H1 (cell line): Measurements from ENCODE around the gene SOBP. TPM values are rescaled to one million over a fixed set of nuclear protein-coding genes. Genes with fewer than 3 reads are reported as not detected.

Experiments
- CTCF ChIA-PET: fragments of 300-600 bp; sonication (Branson Sonifier 250); formaldehyde crosslinking; loops from one replicate; lab custom pipeline; 2021; ENCODE audit not compliant: partially characterized antibody; lab: Charles Lee
- POLR2A ChIA-PET: fragments of 300-600 bp; sonication (Branson Sonifier 250); formaldehyde crosslinking; loops from one replicate; lab custom pipeline; 2021; ENCODE audit warnings: inconsistent platforms; ENCODE audit not compliant: partially characterized antibody; lab: Charles Lee
- DNase-seq, 2 experiments: peaks; one replicate each; pipeline versions ENCODE4 v3.0.0 to v3.0.0-alpha.2; 2010 to 2022; ENCODE audit warnings: low spot score in 2 of 2, low read depth in 1 of 2, mixed read lengths in 1 of 2
- FAIRE-seq: peaks from 2 replicates; lab custom pipeline; 2011; peaks lifted over from hg19 to GRCh38; lab: Jason Lieb, UNC
- H2AFZ ChIP-seq: 2 replicates; pipeline ENCODE4 v1.8.1; 2012; ENCODE audit warnings: low read length, inconsistent platforms
- H2AK5ac ChIP-seq: 2 replicates; pipeline ENCODE4 v1.6.1; 2013; ENCODE audit warnings: low read depth, low read length
- H2BK120ac ChIP-seq: replicated peaks from 2 replicates; pipeline ENCODE3; 2013; ENCODE audit warnings: low read depth, low read length, inconsistent platforms
- H2BK12ac ChIP-seq: 2 replicates; pipeline ENCODE4 v1.6.1; 2013; ENCODE audit warnings: low read depth, low read length
- H2BK15ac ChIP-seq: 2 replicates; pipeline ENCODE4 v1.6.1; 2013; ENCODE audit warnings: low read length
- H2BK20ac ChIP-seq: 2 replicates; pipeline ENCODE4 v1.6.1; 2013; ENCODE audit warnings: low read length
- H2BK5ac ChIP-seq: 2 replicates; pipeline ENCODE4 v1.6.1; 2013; ENCODE audit warnings: low read depth, low read length
- H3K14ac ChIP-seq: 2 replicates; pipeline ENCODE4 v1.6.1; 2013; ENCODE audit warnings: inconsistent platforms; ENCODE audit not compliant: insufficient read length
- H3K18ac ChIP-seq: 2 replicates; pipeline ENCODE4 v1.6.1; 2013; ENCODE audit warnings: low read length; ENCODE audit errors: extremely low read depth
- H3K23ac ChIP-seq: 2 replicates; pipeline ENCODE4 v1.6.1; 2013; ENCODE audit warnings: inconsistent platforms; ENCODE audit not compliant: insufficient read length
- H3K23me2 ChIP-seq: 2 replicates; pipeline ENCODE4 v1.6.1; 2013; ENCODE audit warnings: low read depth, low read length
- H3K27ac ChIP-seq: 2 replicates; pipeline ENCODE4 v1.6.1; 2011; ENCODE audit warnings: low read depth, low read length, inconsistent platforms
- H3K27me3 ChIP-seq, 4 experiments: replicated peaks in 1 of 4; 1 replicate in 1 of 4; 2 replicates in 3 of 4; pipeline versions ENCODE4 v1.6.1 to v1.8.1; 2011 to 2013; ENCODE audit warnings: low read length in 3 of 4, mild to moderate bottlenecking in 3 of 4, inconsistent platforms in 2 of 4, mixed read lengths in 2 of 4, moderate library complexity in 1 of 4; ENCODE audit not compliant: control insufficient read depth in 3 of 4, insufficient read depth in 3 of 4; ENCODE audit errors: extremely low read depth in 1 of 4
- H3K36me3 ChIP-seq, 4 experiments: 2 replicates each; pipeline versions ENCODE4 v1.6.1 to v1.8.1; 2011 to 2013; ENCODE audit warnings: mild to moderate bottlenecking in 4 of 4, low read length in 3 of 4, moderate library complexity in 2 of 4, control low read depth in 1 of 4, inconsistent platforms in 1 of 4; ENCODE audit not compliant: insufficient read depth in 4 of 4, control insufficient read depth in 2 of 4
- H3K4ac ChIP-seq: replicated peaks from 2 replicates; pipeline ENCODE3; 2013; ENCODE audit warnings: low read length, low read depth, mixed read lengths, inconsistent platforms; ENCODE audit not compliant: insufficient read length
- H3K4me1 ChIP-seq, 4 experiments: replicated peaks in 1 of 4; 1 replicate in 1 of 4; 2 replicates in 3 of 4; pipeline versions ENCODE4 v1.6.1 to v1.8.1; 2011 to 2013; ENCODE audit warnings: low read length in 3 of 4, inconsistent platforms in 2 of 4, mixed read lengths in 1 of 4; ENCODE audit not compliant: insufficient read depth in 4 of 4, control insufficient read depth in 3 of 4
- H3K4me2 ChIP-seq, 2 experiments: 2 replicates each; pipeline versions ENCODE4 v1.6.1 to v1.8.1; 2011 to 2013; ENCODE audit warnings: low read depth in 2 of 2, low read length in 2 of 2, control low read depth in 1 of 2, inconsistent platforms in 1 of 2, mild to moderate bottlenecking in 1 of 2; ENCODE audit not compliant: insufficient read depth in 1 of 2
- H3K4me3 ChIP-seq, 4 experiments: fragments of 200-600, 300-600 bp in 1 of 4; sonication (generic), shearing (Covaris generic), sonication (Bioruptor Twin) in 1 of 4; 2 replicates each; pipeline versions ENCODE4 v1.5.1 to v1.8.1; 2011 to 2016; ENCODE audit warnings: low read length in 4 of 4, low read depth in 3 of 4, control low read depth in 2 of 4, inconsistent platforms in 2 of 4, mild to moderate bottlenecking in 2 of 4, mixed read lengths in 1 of 4, moderate library complexity in 1 of 4; ENCODE audit not compliant: insufficient read depth in 2 of 4; ENCODE audit errors: extremely low read depth in 1 of 4
- H3K56ac ChIP-seq: replicated peaks from 2 replicates; pipeline ENCODE3; 2013; ENCODE audit warnings: low read depth, mild to moderate bottlenecking, mixed read lengths, low read length, inconsistent platforms; ENCODE audit not compliant: insufficient read length
- H3K79me1 ChIP-seq: 2 replicates; pipeline ENCODE4 v1.6.1; 2013; ENCODE audit warnings: low read depth, low read length, control low read depth
- H3K79me2 ChIP-seq, 2 experiments: 2 replicates each; pipeline versions ENCODE4 v1.6.1 to v1.8.1; 2012 to 2013; ENCODE audit warnings: low read length in 2 of 2, mild to moderate bottlenecking in 2 of 2, inconsistent platforms in 1 of 2; ENCODE audit not compliant: insufficient read depth in 2 of 2, control insufficient read depth in 1 of 2
- H3K9ac ChIP-seq, 4 experiments: replicated peaks in 1 of 4; 1 replicate in 1 of 4; 2 replicates in 3 of 4; pipeline versions ENCODE4 v1.6.1 to v1.8.1; 2011 to 2013; ENCODE audit warnings: low read depth in 3 of 4, low read length in 3 of 4, control low read depth in 2 of 4, mild to moderate bottlenecking in 2 of 4, moderate library complexity in 2 of 4, inconsistent platforms in 1 of 4; ENCODE audit errors: extremely low read depth in 1 of 4
- H3K9me3 ChIP-seq, 2 experiments: 2 replicates each; pipeline versions ENCODE4 v1.6.1 to v1.8.1; 2012 to 2013; ENCODE audit warnings: mild to moderate bottlenecking in 2 of 2, moderate library complexity in 2 of 2, control low read depth in 1 of 2, inconsistent platforms in 1 of 2, low read depth in 1 of 2, low read length in 1 of 2, mixed read lengths in 1 of 2; ENCODE audit not compliant: insufficient read depth in 2 of 2
- H4K20me1 ChIP-seq, 2 experiments: replicated peaks in 1 of 2; 2 replicates each; pipeline versions ENCODE3 to v1.8.1; 2011 to 2013; ENCODE audit warnings: inconsistent platforms in 2 of 2, low read length in 2 of 2, mild to moderate bottlenecking in 1 of 2; ENCODE audit not compliant: insufficient read depth in 2 of 2, control insufficient read depth in 1 of 2
- H4K5ac ChIP-seq: 2 replicates; pipeline ENCODE4 v1.6.1; 2013; ENCODE audit warnings: low read length, low read depth, mixed read lengths, inconsistent platforms; ENCODE audit not compliant: insufficient read length
- H4K8ac ChIP-seq: 2 replicates; pipeline ENCODE4 v1.8.0; 2013; ENCODE audit warnings: mild to moderate bottlenecking, moderate library complexity, low read length, inconsistent platforms; ENCODE audit not compliant: insufficient read depth; ENCODE audit errors: extremely low read depth
- H4K91ac ChIP-seq: replicated peaks from 2 replicates; pipeline ENCODE3; 2013; ENCODE audit warnings: low read length, mixed read lengths, inconsistent platforms; ENCODE audit not compliant: insufficient read length
- FOSL1 ChIP-seq: IDR thresholded peaks from 2 replicates; pipeline ENCODE4 v1.6.1; 2011; ENCODE audit warnings: mild to moderate bottlenecking, low read depth, low read length, moderate library complexity; ENCODE audit not compliant: insufficient read depth
- JUND ChIP-seq: IDR thresholded peaks from 2 replicates; pipeline ENCODE4 v1.6.1; 2011; ENCODE audit warnings: mild to moderate bottlenecking, improper control_type of control experiment, low read length
- KDM4A ChIP-seq: IDR thresholded peaks from one replicate; pipeline ENCODE4 v1.7.1; 2012; ENCODE audit warnings: low read depth, mild to moderate bottlenecking, moderate library complexity, low read length, inconsistent platforms; ENCODE audit not compliant: severe bottlenecking
- MAX ChIP-seq: IDR thresholded peaks from 2 replicates; pipeline ENCODE4 v1.6.1; 2012; ENCODE audit warnings: inconsistent platforms
- RAD21 ChIP-seq, 2 experiments: IDR thresholded peaks in 1 of 2; conservative IDR thresholded peaks in 1 of 2; 2 replicates each; pipeline ENCODE4 v1.6.1; 2011; ENCODE audit warnings: low read depth in 2 of 2, low read length in 2 of 2, improper control_type of control experiment in 1 of 2, inconsistent platforms in 1 of 2, mild to moderate bottlenecking in 1 of 2, moderate library complexity in 1 of 2
- RXRA ChIP-seq: IDR thresholded peaks from 2 replicates; pipeline ENCODE4 v1.6.1; 2011; ENCODE audit warnings: low read depth, mild to moderate bottlenecking, low read length, moderate library complexity; ENCODE audit not compliant: insufficient read depth
- SAP30 ChIP-seq: fragments of 300-600 bp; sonication (generic); IDR thresholded peaks from 2 replicates; pipeline ENCODE4 v1.7.1; 2012; ENCODE audit warnings: low read length, moderate library complexity, mild to moderate bottlenecking, inconsistent platforms; ENCODE audit not compliant: insufficient read depth, insufficient replicate concordance
- SIRT6 ChIP-seq: IDR thresholded peaks from one replicate; pipeline ENCODE4 v1.7.1; 2012; ENCODE audit warnings: low read length, inconsistent platforms
- SIX5 ChIP-seq: IDR thresholded peaks from 2 replicates; pipeline ENCODE4 v1.6.1; 2011; ENCODE audit warnings: mild to moderate bottlenecking, low read depth, low read length
- SP1 ChIP-seq: IDR thresholded peaks from 2 replicates; pipeline ENCODE4 v1.6.1; 2011; ENCODE audit warnings: low read depth, low read length
- SP2 ChIP-seq: IDR thresholded peaks from 2 replicates; pipeline ENCODE4 v1.6.1; 2012; ENCODE audit warnings: mild to moderate bottlenecking, low read length, inconsistent platforms
- TAF1 ChIP-seq: IDR thresholded peaks from 2 replicates; pipeline ENCODE4 v1.6.1; 2011; ENCODE audit warnings: mild to moderate bottlenecking, low read depth, low read length
- TAF7 ChIP-seq: optimal IDR thresholded peaks from 2 replicates; pipeline ENCODE3; 2011; ENCODE audit warnings: low read depth, mild to moderate bottlenecking, inconsistent platforms, low read length, moderate library complexity, borderline replicate concordance
- TEAD4 ChIP-seq: IDR thresholded peaks from 2 replicates; pipeline ENCODE4 v1.6.1; 2012; ENCODE audit warnings: low read depth, low read length, inconsistent platforms, mixed read lengths
- YY1 ChIP-seq: IDR thresholded peaks from 2 replicates; pipeline ENCODE4 v1.6.1; 2011; ENCODE audit warnings: low read depth, mild to moderate bottlenecking, low read length
- WGBS, 2 experiments: shearing (Covaris generic) in 1 of 2; methylation state at CpG; one replicate each; pipeline versions ENCODE4 v1.1.6 to v1.1.7; 2013 to 2015; ENCODE audit warnings: low lambda C conversion rate in 2 of 2, mixed read lengths in 2 of 2, inconsistent platforms in 1 of 2, low coverage in 1 of 2, missing lambda C conversion rate in 1 of 2; ENCODE audit not compliant: insufficient replicate concordance in 2 of 2, insufficient coverage in 1 of 2, insufficient read length in 1 of 2; ENCODE audit errors: extremely low coverage in 1 of 2, missing lambda C conversion rate in 1 of 2; 5-methylcytosine and 5-hydroxymethylcytosine counted together
- polyA plus RNA-seq, 7 experiments: library from polyadenylated mRNA; depleted of rRNA in 3 of 7; stranded (reverse) in 5 of 7; unstranded in 2 of 7; fragments of >200 nt in 5 of 7; fragments of 200-250 nt in 2 of 7; gene quantifications; 1 replicate in 5 of 7; 2 replicates in 1 of 7; 4 replicates in 1 of 7; pipeline versions ENCODE4 v1.2.1 to v1.2.3, GENCODE V29; 2011 to 2013; ENCODE audit warnings: missing spikeins in 2 of 7, mixed read lengths in 2 of 7
- total RNA-seq: library from RNA; stranded (reverse); fragmentation: NEBNext Ultra II Directional; extraction: Animal tissue kit (Norgen Biotek cat#: 25700); gene quantifications from 2 replicates; pipeline ENCODE4 v1.2.1, GENCODE V29; 2021

The SOBP gene
- total and polyA plus RNA-seq, 2 of the 8 experiments (the other 6 are each of a cell fraction or from before 2014, with no cell fraction given): 0.45 to 6.2 TPM

GRCh38 chr6:107539409-107539808 lies 49.5 kb downstream of the SOBP start:
- H3K56ac ChIP-seq: no peak overlapping the region
- FAIRE-seq (no peak), DNase-seq (no peak)
- H3K79me1 ChIP-seq: no peaks in the 10 kb centered on the region; the same call in 1 of the 2 replicates
- H3K23ac ChIP-seq: no peak overlapping the region
- no peaks in the 10 kb centered on the region for H3K9me3 ChIP-seq
- WGBS, 2 experiments: 88% methylated on average over 6 of the region's 6 CpGs; no CpG with 5 or more reads in 1 of the 2 experiments
- no peak overlapping the region for H2BK20ac ChIP-seq
- peaks cover 0 to 10% (median 6%) of the 10 kb centered on the region in 4 experiments; a peak in 6 of 7 replicates for H3K4me1 ChIP-seq
- no peak overlapping the region for H3K18ac ChIP-seq
- H3K9ac ChIP-seq: no peak overlapping the region
- ChIA-PET CTCF (interaction anchor here (0.7 to 1.5 kb wide), 4 partner anchors 11 to 116 kb away, joined by 3 to 4 read pairs (median 3); no protein-coding TSS in a partner anchor), POLR2A (no interaction called here)
- H3K4me3 ChIP-seq: no peak overlapping the region
- H4K8ac ChIP-seq: no peak overlapping the region
- H2AK5ac ChIP-seq: no peak overlapping the region; the same call in 1 of the 2 replicates
- H3K23me2 ChIP-seq: no peaks in the 10 kb centered on the region
- H3K14ac ChIP-seq: no peak overlapping the region
- no peak overlapping the region for H2BK5ac ChIP-seq
- no peaks in the 10 kb centered on the region for H3K36me3 ChIP-seq
- H3K4ac ChIP-seq: no peak overlapping the region
- no peak overlapping the region for H4K5ac ChIP-seq
- H2AFZ ChIP-seq: no peak overlapping the region
- H2BK12ac ChIP-seq: no peak overlapping the region
- no peaks in the 10 kb centered on the region for H4K20me1 ChIP-seq
- H2BK15ac ChIP-seq: no peak overlapping the region
- H4K91ac ChIP-seq: no peak overlapping the region
- no peak overlapping the region for H2BK120ac ChIP-seq
- no peak overlapping the region for H3K27ac ChIP-seq
- H3K79me2 ChIP-seq: no peaks in the 10 kb centered on the region
- no peak overlapping the region for H3K4me2 ChIP-seq
- H3K27me3 ChIP-seq: no peaks in the 10 kb centered on the region
- TF ChIP-seq JUND (no peak), FOSL1 (no peak), MAX (no peak), TAF1 (no peak), SP2 (no peak), RAD21 (IDR thresholded peaks at IDR 0.05 in 1 of 2, conservative IDR thresholded peaks at IDR 0.05 in 1 of 2; ENCODE audit: low read depth in 2 of 2, low read length in 2 of 2) (no peak), KDM4A (no peak), SIX5 (no peak), TEAD4 (no peak), YY1 (no peak), RXRA (no peak), SIRT6 (no peak), SAP30 (no peak), TAF7 (no peak), SP1 (no peak)
